Measurements from ENCODE around the gene PRKG1.

PRKG1 gene

GRCh38 chr10:51910596-51910995, 836.3 kb downstream of the PRKG1 start:
- no peak for DNase-seq

DNA sequence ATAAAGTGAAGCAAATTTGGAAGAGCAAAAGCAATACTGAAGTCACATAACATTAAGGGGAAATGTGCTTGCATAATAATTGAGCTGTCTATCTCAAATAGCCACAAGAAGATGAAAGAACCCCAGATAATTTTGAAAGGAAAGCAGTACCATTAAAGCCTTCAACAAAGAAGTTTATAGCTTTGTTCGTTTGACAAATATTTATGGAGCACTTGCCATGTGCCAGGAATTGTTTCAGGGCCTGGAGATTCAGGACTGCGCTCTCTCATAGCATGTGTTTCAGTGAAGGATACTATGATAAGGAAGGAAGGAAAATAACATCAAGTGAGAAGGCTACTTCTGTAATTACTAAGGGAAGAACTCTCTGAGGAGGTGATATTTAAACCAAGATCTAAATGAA, 837.4 kb downstream of the PRKG1 start:
- no peak for DNase-seq

DNA sequence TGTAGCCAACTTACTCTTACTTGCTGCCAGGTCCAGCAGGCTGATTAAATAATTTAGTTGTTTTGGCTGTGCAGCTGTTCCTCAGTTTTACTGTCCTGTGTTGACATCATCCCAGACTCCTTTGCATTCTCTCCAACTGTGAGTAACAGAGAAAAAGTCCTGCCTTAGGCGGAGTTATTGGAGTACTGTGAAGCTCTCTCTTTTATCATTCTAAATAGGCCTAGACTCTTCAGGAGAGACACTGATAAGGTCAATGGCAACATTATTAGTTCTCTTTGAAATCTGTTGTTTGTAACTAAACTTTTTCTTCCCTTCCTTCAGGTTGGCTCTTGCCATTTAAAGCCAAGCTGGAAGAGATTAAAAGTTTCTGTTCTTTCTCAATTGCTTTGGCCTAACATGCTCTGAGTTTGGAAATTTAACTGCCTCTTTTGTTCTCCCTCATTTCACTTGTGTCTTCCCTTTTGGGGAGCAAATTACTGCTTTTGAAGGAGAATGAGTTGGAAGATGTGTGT, 840.8 kb downstream of the PRKG1 start:
- DNase-seq: no peak

DNA sequence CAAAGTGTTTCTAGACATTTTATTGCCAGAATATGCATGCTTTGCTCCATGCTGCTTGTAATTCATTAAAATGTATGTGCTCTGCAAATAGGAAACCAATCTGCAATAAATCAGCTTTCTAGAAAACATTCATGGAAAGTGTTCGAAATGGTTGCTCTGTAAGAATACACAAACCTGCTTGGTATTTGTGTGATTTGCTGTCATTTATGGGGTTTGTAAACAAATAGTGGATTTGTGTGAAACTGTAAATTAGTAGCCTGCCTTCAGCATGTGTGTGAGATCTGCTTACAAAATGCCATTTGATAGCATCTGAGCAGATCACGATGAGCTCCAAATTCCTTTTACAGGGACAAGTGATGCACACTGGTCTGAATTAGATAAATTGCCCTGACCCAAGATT, 844.2 kb downstream of the PRKG1 start:
- no peak for DNase-seq

- no peak for DNase-seq
Measured at GRCh38 chr10:51918884-51919325, 844.6 kb downstream of the PRKG1 start.

- no peak for DNase-seq
Measured at GRCh38 chr10:51920672-51921071, 846.4 kb downstream of the PRKG1 start.

GRCh38 chr10:51924359-51924758, 850.1 kb downstream of the PRKG1 start:
- no peak for DNase-seq

DNA sequence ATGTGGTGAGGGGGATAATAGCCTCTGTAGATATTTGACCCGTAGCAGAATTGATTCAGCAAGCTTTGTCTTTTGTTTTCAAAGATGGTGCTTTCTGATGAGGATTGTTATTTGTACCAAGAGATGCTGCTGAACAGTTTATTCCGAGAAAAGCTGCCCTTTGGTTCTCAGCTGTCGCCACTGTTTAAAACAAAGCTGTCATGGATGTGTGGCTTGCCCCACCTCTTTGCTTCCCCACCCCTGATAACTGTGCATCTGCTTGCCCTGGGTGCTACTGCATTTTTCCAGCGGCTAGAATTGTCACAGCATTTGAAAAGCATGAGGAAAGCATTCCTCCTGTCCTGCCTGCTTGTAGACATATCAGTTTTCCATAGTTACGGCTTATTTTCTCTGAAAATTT, 852.0 kb downstream of the PRKG1 start:
- DNase-seq: no peak

DNA sequence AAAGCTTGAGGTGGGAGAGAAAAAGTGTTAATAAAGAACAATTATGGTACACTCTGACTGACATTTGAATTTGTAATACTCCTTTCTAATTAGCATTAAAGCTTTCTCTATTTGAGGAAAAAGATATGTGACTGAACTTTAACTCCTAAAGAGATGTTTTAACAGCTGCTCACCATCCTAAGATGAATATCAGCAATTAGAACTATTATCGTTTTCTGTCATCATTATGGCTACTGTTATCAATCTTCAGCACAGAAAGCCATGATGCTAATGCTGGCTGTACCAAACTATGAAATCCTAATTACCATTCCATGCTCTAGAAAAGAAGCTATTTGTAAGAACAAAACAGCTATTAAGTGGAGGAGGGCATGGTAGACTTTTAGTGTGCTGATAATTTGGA, 853.9 kb downstream of the PRKG1 start:
- DNase-seq: no peak

DNA sequence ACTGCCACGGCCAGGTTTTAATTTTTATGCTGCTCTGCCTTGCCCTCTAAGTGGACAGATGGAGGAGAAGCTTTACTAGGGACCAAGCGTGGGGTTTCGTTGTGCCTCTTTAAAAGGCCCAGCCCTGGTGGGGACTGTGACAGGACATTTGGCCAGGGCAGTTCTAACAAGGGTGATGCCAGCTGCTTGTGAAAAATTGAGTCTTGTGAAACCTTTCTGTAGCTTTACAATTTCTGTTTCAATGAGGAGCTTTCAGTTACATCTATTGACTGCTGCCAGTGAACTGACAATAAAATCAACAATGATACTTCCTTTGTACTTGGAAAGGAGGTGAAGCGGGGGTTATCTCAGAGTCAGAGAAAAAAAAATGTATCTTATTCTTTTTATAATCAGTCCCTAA, 858.2 kb downstream of the PRKG1 start:
- DNase-seq: no peak

- DNase-seq: no peak
Measured at GRCh38 chr10:51934373-51934772, 860.1 kb downstream of the PRKG1 start.

GRCh38 chr10:51935341-51935740, 861.1 kb downstream of the PRKG1 start:
- DNase-seq: no peak

DNA sequence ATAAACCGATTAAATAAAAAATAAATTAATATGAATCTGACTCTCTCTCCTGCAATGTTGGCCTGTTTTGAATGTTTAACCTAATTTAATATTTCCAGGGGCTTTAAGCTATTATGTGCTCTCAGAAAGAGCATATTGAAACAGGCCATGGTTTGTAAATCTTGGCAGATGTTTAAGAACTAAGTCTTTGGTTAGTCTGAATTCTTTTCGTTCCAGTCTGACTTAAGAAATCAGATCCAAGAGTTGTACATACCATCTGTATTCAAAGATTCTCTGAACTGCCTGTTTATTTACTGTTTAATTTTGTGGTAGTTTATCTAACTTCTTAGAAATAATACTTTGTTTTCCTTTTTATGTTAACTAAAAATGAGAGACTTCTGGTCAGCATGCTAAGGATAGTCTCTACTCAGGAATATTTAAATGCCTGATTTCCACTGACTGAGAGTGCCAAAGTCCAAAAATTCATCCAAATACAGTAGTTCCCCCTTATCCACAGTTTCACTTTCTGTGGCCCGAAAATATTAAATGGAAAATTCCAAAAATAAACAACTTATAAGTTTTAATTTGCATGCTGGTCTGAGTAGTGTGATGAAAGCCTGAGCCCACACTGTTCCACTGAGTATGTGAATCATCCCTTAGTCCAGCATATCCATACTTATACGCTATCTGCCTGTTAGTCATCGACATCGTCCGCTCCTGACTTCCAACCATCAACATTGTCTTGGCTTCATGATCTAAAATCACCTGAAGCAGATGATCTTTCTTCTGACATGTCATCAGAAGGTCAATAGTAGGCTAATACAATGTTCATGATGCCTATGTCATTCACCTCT, 863.2 kb downstream of the PRKG1 start:
- no peak for DNase-seq

GRCh38 chr10:51950371-51950995, 876.2 kb downstream of the PRKG1 start:
- no peak for DNase-seq

GRCh38 chr10:51950996-51951555, 876.8 kb downstream of the PRKG1 start:
- no peak for DNase-seq

DNA sequence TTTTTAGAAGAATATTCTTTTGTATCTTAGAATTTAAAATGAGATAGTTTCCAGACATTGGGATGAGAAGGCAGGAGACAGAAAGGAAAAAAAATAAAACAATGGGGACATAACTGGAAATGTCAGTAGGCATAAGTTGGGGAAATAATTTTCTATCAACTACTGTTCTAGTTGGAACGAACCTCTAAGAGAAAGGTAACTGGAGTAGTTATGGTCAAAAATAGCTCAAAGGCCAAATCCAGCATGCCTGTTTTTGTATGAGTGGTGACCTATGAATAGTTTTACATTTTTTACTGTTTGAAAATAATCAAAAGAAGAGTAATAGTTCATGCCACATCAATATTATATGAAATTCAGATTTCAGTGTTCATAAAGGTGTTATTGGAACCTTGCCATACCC, 877.3 kb downstream of the PRKG1 start:
- no peak for DNase-seq

DNA sequence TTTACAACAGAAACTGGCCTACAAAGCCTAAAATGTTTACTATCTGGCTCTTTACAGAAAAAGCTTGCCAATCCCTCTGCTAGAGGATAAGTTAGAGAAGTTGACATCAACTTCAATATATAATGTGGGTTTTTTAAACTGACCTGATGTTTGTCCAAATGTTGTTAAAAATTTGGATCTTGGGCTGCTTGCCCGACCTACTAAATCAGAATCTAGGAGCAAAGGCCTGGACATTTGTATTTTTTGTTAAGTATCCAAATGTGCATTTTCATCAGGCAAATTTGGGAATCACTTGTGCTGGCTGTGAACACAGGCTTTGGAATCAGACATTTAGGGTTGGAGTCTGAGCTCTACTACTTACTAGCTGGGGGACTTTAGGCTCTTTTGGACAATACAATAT, 877.8 kb downstream of the PRKG1 start:
- DNase-seq: no peak

DNA sequence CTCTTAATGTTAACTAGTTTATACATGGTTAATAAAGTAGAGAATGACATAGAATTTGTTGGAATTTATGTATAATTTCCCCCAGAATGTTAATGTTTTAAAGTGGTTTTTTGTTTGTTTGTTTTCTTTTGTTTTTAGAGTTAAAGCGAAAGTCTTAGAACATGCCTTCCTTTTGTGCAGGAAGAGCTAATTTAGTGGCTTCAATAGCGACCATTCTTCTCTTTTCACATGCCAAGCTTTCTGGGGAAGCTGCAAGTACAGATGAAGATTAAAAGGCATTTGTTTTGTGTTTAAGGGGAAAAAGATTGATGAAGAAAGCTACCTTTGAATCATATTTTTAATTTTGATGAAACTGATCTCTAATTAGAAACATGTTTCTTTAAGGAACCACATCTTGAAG, 881.4 kb downstream of the PRKG1 start:
- DNase-seq: no peak

DNA sequence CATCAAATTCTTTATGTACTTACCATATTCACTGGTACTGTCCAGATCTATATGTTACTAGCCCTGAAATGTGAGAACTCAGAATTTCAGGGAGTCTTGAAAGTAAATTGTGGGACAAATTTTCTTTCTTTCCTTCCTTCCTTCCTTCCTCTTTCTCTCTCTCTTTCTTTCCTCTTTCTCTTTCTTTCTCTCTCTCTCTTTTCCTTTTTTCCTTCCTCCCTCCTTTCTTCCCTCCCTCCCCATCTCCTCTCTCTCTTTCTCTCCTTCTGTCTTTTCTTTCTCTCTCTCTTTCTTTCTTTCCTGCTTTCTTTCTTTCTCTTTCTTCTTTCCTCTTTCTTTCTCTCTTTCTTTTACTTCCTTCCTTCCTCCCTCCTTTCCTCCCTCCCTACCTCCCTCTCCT, 882.5 kb downstream of the PRKG1 start:
- DNase-seq: no peak

DNA sequence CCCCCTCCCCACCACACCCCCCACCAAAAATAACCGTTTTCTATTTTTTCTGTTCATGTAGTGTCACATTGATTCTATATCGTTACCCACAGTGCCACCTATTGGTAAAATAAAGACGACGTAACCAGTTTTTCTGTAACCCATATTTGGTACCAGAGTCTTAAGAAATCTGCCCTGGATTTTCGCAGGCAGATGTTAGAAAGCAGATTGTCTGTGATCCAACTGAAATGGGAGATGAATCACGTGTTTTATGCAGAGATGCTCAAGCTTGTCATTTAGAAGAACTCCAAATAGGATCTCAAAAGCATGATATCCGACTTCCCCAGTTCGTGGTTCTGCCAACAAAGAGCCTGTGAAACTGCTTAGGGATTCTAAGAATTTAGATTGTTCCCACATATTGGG, 886.2 kb downstream of the PRKG1 start:
- DNase-seq: no peak

DNA sequence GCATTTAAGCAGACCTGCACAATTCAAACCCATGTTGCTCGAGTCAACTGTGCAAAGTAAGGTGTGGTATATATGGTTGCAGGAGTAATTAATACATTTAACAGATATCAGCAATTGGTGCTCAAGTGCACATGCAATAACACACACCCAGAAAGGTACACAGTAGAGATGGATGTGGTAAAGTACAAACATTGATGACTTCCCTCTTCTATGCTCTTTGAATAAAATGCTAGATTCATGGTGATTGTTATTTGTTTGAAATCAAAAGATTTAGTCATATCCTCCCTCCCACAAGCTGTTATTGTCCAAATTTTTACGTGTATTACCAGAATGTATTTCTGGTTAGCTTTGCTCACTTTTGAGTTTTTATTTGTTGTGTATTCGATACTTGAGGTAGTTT, 887.1 kb downstream of the PRKG1 start:
- no peak for DNase-seq

DNA sequence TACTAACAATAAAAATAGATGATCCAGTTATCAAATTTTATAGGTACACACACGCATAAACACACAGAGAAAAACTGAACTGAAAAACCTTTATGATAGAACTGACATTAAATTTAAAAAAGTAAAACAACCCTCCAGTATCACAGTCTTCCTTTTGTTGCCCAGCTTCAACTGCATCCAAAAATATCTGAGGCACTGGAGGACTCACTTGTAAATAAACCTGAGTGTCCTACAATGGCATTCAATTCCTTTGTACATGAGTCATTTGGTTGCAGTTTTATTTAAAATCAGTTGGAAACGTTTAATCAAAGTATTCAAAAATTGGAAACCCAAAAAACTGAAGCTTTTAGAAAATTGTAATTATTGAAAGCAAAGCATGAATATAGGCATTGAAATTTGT, 890.3 kb downstream of the PRKG1 start:
- DNase-seq: no peak

DNA sequence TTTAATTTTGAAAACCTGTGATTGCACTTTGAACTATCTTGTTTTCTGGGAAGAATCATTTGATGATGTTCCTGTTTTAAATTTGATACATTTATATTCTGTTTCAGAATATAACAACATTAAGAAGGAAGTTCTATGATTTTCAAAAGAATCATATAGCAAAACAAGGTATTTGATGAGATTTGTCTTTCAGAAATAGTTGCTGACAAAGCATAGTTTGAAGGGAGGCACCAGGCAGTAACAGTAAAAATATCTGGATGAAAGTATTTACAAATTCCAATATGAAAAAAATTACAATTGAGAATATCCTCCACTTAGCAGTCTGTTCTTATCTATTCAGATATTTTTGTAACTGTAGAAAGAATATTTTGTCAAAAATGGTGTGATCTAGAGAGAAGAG, 891.2 kb downstream of the PRKG1 start:
- DNase-seq: no peak

DNA sequence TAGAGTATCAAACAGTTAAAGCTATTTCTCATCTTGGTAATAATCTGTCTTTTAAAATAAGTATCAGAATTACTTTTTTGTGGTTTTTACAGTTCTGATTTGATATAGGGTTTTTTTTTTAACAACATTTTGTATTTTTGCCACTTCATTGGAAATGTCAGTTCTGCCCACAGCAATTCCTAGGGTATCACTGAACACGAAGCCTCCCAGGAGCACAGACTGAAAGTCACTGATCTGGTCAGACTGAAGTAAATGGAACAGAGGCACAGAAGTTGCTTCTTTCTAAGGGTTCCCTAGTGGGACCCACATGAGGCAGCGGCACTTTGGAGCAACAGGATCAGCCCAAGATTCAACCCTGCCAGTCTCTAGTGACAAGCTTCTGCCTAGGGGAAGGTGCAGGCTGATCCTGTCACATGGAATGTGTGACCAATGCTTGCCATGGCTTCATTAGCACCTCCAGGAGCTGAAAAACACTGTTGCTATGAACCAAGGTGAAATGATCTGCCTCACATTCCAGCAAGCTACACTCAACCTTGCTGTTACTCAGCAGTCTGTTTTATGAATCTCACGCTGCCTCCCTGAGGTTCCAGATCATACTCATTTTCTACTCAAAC, 898.6 kb downstream of the PRKG1 start:
- no peak for DNase-seq

Data from CD4-positive, alpha-beta T cell treated with Interleukin-6 for 4 hours (primary cell).